ENCODE data around the gene KLK5.

The KLK5 gene

DNA sequence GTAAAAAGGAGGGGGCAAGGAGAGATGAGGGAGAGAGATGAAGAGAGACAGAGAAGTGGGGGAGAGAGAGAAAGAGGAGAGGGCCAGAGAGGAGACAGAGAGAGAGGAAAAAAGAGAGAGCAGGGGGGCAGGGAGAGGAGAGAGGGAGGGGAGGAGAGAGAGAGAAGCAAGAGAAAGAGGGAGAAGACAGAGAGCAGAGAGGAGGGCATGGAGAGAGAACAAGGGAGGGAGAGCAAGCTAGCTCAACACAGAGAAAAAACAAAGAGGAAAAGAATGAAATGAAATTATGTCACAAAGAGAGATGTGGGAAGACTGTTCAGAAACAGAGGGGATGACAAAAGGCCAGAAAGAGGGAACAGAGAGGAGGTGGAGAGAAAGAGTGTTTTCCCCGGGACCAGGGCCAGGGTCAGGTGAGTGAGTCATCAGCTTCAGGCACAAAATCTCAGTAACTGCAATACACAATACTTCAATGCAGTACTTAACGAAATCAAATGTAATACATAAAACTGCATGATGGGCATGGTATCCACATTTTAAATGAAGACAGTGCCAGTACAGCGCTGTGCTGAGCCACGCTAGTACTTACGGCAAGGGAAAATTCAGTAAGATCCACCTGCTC is 26.0 kb upstream of the KLK5 start:
- TF ChIP-seq TEAD4 (IDR thresholded peaks at IDR 0.05): no peak
- TF ChIP-seq, protein P1, sequence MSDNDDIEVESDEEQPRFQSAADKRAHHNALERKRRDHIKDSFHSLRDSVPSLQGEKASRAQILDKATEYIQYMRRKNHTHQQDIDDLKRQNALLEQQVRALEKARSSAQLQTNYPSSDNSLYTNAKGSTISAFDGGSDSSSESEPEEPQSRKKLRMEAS (IDR thresholded peaks at IDR 0.05): no peak
- no peak for TF ChIP-seq FOXM1 (IDR thresholded peaks at IDR 0.05; ENCODE audit: borderline replicate concordance, low read depth)
- TF ChIP-seq CREB1 (IDR thresholded peaks at IDR 0.05; ENCODE audit: low read depth): no peak
- no peak for TF ChIP-seq EP300 (IDR thresholded peaks at IDR 0.05; ENCODE audit: borderline replicate concordance)
- no peak for TF ChIP-seq RAD21 (IDR thresholded peaks at IDR 0.05; ENCODE audit: low read depth)
- TF ChIP-seq EGR1 (IDR thresholded peaks at IDR 0.05): no peak
- no peak for TF ChIP-seq ZBTB7A (IDR thresholded peaks at IDR 0.05; ENCODE audit: low read depth)
- no peak for TF ChIP-seq TAF1 (IDR thresholded peaks at IDR 0.05; ENCODE audit: low read depth)
- TF ChIP-seq CEBPB (IDR thresholded peaks at IDR 0.05): no peak
- TF ChIP-seq, protein P2, sequence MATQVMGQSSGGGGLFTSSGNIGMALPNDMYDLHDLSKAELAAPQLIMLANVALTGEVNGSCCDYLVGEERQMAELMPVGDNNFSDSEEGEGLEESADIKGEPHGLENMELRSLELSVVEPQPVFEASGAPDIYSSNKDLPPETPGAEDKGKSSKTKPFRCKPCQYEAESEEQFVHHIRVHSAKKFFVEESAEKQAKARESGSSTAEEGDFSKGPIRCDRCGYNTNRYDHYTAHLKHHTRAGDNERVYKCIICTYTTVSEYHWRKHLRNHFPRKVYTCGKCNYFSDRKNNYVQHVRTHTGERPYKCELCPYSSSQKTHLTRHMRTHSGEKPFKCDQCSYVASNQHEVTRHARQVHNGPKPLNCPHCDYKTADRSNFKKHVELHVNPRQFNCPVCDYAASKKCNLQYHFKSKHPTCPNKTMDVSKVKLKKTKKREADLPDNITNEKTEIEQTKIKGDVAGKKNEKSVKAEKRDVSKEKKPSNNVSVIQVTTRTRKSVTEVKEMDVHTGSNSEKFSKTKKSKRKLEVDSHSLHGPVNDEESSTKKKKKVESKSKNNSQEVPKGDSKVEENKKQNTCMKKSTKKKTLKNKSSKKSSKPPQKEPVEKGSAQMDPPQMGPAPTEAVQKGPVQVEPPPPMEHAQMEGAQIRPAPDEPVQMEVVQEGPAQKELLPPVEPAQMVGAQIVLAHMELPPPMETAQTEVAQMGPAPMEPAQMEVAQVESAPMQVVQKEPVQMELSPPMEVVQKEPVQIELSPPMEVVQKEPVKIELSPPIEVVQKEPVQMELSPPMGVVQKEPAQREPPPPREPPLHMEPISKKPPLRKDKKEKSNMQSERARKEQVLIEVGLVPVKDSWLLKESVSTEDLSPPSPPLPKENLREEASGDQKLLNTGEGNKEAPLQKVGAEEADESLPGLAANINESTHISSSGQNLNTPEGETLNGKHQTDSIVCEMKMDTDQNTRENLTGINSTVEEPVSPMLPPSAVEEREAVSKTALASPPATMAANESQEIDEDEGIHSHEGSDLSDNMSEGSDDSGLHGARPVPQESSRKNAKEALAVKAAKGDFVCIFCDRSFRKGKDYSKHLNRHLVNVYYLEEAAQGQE (IDR thresholded peaks at IDR 0.05; ENCODE audit: low read depth): no peak
- TF ChIP-seq NFIC (IDR thresholded peaks at IDR 0.05): no peak
- TF ChIP-seq YY1 (IDR thresholded peaks at IDR 0.05; ENCODE audit: low read depth): no peak
- TF ChIP-seq, protein P3, sequence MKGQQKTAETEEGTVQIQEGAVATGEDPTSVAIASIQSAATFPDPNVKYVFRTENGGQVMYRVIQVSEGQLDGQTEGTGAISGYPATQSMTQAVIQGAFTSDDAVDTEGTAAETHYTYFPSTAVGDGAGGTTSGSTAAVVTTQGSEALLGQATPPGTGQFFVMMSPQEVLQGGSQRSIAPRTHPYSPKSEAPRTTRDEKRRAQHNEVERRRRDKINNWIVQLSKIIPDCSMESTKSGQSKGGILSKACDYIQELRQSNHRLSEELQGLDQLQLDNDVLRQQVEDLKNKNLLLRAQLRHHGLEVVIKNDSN (IDR thresholded peaks at IDR 0.05): no peak
- TF ChIP-seq TCF12 (IDR thresholded peaks at IDR 0.05; ENCODE audit: low read depth): no peak

DNA sequence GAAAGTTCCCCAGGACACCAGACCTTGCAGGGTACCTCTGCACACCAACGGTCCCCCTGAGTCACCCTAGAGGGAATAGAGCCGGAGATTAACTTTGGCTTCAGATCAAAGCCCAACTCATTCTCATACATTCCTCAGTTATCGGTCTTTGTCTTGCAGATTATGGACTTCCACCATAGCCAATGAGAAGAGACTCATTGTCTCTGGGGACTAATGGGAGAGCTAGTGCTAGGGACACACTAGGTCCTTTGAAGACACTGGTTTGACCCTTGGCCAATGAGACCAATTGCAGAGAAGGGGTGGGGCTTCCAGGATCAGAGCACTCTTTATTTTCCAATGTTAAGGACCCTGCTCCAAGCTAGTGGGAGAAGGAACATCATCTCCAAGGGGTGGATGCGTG is 24.8 kb upstream of the KLK5 start:
- TF ChIP-seq, protein P1 (IDR thresholded peaks at IDR 0.05): no peak
- TF ChIP-seq CREB1 (IDR thresholded peaks at IDR 0.05; ENCODE audit: low read depth) (no peak), TEAD4 (IDR thresholded peaks at IDR 0.05) (no peak), FOXM1 (IDR thresholded peaks at IDR 0.05; ENCODE audit: borderline replicate concordance, low read depth) (no peak), NFIC (IDR thresholded peaks at IDR 0.05) (no peak), EP300 (IDR thresholded peaks at IDR 0.05; ENCODE audit: borderline replicate concordance) (no peak), EGR1 (IDR thresholded peaks at IDR 0.05) (no peak), TCF12 (IDR thresholded peaks at IDR 0.05; ENCODE audit: low read depth) (no peak), YY1 (IDR thresholded peaks at IDR 0.05; ENCODE audit: low read depth) (no peak), RAD21 (IDR thresholded peaks at IDR 0.05; ENCODE audit: low read depth) (no peak), ZBTB7A (IDR thresholded peaks at IDR 0.05; ENCODE audit: low read depth) (no peak)
- TF ChIP-seq, protein P3 (IDR thresholded peaks at IDR 0.05): no peak
- TF ChIP-seq, protein P2 (IDR thresholded peaks at IDR 0.05; ENCODE audit: low read depth): no peak

DNA sequence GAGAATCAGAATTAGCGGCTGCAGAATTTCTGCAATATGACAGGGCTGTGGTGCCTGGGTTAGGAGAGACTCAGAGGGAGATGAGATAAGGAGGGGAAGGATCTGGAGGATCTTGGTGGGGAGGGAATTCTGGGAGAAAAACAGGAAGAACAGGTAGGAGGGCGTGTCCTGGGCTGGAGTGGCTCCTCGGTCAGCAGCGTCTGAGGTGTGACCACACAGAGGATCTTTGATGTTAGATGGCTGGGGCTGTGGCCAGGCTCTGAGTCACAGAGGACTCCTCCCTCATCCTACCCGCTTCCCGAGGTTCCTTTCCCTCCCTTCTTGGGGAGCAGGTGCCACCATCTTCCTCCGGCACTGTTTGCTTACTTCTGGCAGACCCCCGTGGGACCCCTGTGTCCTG is 22.9 kb upstream of the KLK5 start:
- no peak for TF ChIP-seq EP300 (IDR thresholded peaks at IDR 0.05; ENCODE audit: borderline replicate concordance)
- TF ChIP-seq TCF12 (IDR thresholded peaks at IDR 0.05; ENCODE audit: low read depth): no peak
- no peak for TF ChIP-seq TAF1 (IDR thresholded peaks at IDR 0.05; ENCODE audit: low read depth)
- TF ChIP-seq, protein P2 (IDR thresholded peaks at IDR 0.05; ENCODE audit: low read depth): no peak
- no peak for TF ChIP-seq CREB1 (IDR thresholded peaks at IDR 0.05; ENCODE audit: low read depth)
- no peak for TF ChIP-seq RAD21 (IDR thresholded peaks at IDR 0.05; ENCODE audit: low read depth)
- TF ChIP-seq YY1 (IDR thresholded peaks at IDR 0.05; ENCODE audit: low read depth): no peak
- no peak for TF ChIP-seq EGR1 (IDR thresholded peaks at IDR 0.05)
- TF ChIP-seq, protein P1 (IDR thresholded peaks at IDR 0.05): no peak
- no peak for TF ChIP-seq CEBPB (IDR thresholded peaks at IDR 0.05)
- TF ChIP-seq FOXM1 (IDR thresholded peaks at IDR 0.05; ENCODE audit: borderline replicate concordance, low read depth): no peak
- TF ChIP-seq NFIC (IDR thresholded peaks at IDR 0.05): no peak

All from Ishikawa (cell line).